ENCODE data around the gene ALG3.

DNA sequence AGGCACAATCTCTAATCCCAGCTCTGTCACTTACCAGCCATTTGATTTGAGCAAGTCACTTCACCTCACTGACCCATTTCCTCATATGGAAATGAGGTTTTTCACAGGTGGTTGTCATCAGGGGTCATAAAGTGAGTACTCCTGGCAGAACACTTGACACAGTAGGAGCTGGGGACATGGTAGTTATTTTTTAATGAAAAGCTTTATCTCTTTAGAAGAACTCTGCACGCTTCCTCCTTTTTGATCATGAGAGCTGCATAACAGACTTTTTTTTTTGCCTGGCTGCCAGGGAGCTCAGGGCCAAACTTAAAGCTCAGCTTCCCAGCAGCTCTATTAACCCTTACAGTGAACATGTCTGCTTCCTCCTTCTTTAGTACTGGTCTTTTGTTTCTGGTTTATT lies 11.0 kb downstream of the ALG3 start:
- no peak for TF ChIP-seq ZNF121 (CRISPR knock-in tag; IDR thresholded peaks at IDR 0.05)
- TF ChIP-seq CTCF (IDR thresholded peaks at IDR 0.05) = no peak
- no peak for TF ChIP-seq MAX (CRISPR knock-in tag; IDR thresholded peaks at IDR 0.05)
- TF ChIP-seq NR2C2 (CRISPR knock-in tag; IDR thresholded peaks at IDR 0.05) = no peak
- no peak for TF ChIP-seq ETV6 (CRISPR knock-in tag; IDR thresholded peaks at IDR 0.05)
- TF ChIP-seq, protein P1, sequence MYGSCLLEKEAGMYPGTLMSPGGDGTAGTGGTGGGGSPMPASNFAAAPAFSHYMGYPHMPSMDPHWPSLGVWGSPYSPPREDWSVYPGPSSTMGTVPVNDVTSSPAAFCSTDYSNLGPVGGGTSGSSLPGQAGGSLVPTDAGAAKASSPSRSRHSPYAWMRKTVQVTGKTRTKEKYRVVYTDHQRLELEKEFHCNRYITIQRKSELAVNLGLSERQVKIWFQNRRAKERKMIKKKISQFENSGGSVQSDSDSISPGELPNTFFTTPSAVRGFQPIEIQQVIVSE (CRISPR knock-in tag; IDR thresholded peaks at IDR 0.05; ENCODE audit: borderline replicate concordance) = no peak
- TF ChIP-seq USF2 (CRISPR knock-in tag; IDR thresholded peaks at IDR 0.05) = no peak
- TF ChIP-seq, protein P2, sequence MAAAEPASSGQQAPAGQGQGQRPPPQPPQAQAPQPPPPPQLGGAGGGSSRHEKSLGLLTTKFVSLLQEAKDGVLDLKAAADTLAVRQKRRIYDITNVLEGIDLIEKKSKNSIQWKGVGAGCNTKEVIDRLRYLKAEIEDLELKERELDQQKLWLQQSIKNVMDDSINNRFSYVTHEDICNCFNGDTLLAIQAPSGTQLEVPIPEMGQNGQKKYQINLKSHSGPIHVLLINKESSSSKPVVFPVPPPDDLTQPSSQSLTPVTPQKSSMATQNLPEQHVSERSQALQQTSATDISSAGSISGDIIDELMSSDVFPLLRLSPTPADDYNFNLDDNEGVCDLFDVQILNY (CRISPR knock-in tag; IDR thresholded peaks at IDR 0.05) = no peak
- no peak for TF ChIP-seq USF1 (CRISPR knock-in tag; IDR thresholded peaks at IDR 0.05)
- TF ChIP-seq STAT6 (CRISPR knock-in tag; conservative IDR thresholded peaks at IDR 0.05; ENCODE audit: low read depth) = no peak
- TF ChIP-seq TCF7 (CRISPR knock-in tag; IDR thresholded peaks at IDR 0.05; ENCODE audit: low read depth) = no peak

Measured in WTC11 (cell line).